Tibial nerve (tissue), 4 donors: ENCODE data around the gene SOCS6.

ENCODE experiments used
- EP300 ChIP-seq, 2 donors: sonication (generic); formaldehyde crosslinking; IDR thresholded peaks; one replicate each; pipeline ENCODE4 v1.6.1; 2017; ENCODE audit warnings: antibody characterized with exemption in 2 of 2, mild to moderate bottlenecking in 1 of 2
- POLR2A ChIP-seq, 2 donors: fragments of 450-650 bp; IDR thresholded peaks; one replicate each; pipeline ENCODE4 v1.6.1; 2017; ENCODE audit warnings: antibody characterized with exemption in 2 of 2, mild to moderate bottlenecking in 2 of 2, moderate library complexity in 2 of 2
- TF ChIP-seq, protein P1 (sequence below), 5 experiments: fragments of 200-600 bp in 3 of 5; fragments of 450-650 bp in 2 of 5; sonication (generic) in 3 of 5; IDR thresholded peaks; one replicate each; pipeline ENCODE4 v1.5.1; 2016 to 2019; ENCODE audit warnings: antibody characterized with exemption in 5 of 5, mild to moderate bottlenecking in 3 of 5, moderate library complexity in 2 of 5

DNA sequence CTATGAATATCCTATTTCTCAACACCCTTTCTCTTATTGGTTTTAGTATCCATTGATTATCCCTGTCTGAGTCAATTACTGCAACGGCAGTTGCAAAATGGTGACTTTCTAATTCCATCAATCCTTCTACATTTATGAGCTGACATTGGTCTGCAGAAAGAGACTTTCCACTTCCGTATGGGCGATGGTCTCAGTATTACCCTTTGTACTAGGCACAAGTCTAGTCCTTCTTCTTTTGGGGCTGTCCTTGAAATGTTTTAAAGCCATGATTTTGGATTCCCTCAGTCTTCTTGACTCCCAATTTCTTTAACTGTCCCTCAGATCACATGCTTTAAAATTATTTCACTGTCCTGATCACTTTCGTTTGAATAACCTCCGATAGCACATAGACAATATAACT is 32.7 kb upstream of the SOCS6 start:
- TF ChIP-seq, protein P1, sequence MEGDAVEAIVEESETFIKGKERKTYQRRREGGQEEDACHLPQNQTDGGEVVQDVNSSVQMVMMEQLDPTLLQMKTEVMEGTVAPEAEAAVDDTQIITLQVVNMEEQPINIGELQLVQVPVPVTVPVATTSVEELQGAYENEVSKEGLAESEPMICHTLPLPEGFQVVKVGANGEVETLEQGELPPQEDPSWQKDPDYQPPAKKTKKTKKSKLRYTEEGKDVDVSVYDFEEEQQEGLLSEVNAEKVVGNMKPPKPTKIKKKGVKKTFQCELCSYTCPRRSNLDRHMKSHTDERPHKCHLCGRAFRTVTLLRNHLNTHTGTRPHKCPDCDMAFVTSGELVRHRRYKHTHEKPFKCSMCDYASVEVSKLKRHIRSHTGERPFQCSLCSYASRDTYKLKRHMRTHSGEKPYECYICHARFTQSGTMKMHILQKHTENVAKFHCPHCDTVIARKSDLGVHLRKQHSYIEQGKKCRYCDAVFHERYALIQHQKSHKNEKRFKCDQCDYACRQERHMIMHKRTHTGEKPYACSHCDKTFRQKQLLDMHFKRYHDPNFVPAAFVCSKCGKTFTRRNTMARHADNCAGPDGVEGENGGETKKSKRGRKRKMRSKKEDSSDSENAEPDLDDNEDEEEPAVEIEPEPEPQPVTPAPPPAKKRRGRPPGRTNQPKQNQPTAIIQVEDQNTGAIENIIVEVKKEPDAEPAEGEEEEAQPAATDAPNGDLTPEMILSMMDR (IDR thresholded peaks at IDR 0.05), result no peak
- TF ChIP-seq POLR2A (IDR thresholded peaks at IDR 0.05), result no peak
- no peak for TF ChIP-seq EP300 (IDR thresholded peaks at IDR 0.05)
